Neural cell (in vitro differentiated cells): ENCODE results near the gene USP31.

ENCODE experiments used
- CTCF ChIP-seq: fragments of 450-650 bp; IDR thresholded peaks from 2 replicates; pipeline ENCODE4 v1.5.1; 2014; ENCODE audit warnings: antibody characterized with exemption, mild to moderate bottlenecking, moderate library complexity; ENCODE audit not compliant: poor library complexity, severe bottlenecking
- EP300 ChIP-seq: fragments of 450-650 bp; conservative IDR thresholded peaks from 2 replicates; pipeline ENCODE4 v1.6.1; 2014; ENCODE audit warnings: antibody characterized with exemption, mild to moderate bottlenecking, moderate library complexity; ENCODE audit not compliant: poor library complexity, severe bottlenecking
- EZH2 ChIP-seq: fragments of 200-600, 300-800 bp; shearing (Covaris generic), sonication (generic); IDR thresholded peaks from 2 replicates; pipeline ENCODE4 v1.6.1; 2014; ENCODE audit warnings: antibody characterized with exemption, low read length, borderline replicate concordance, mild to moderate bottlenecking; ENCODE audit not compliant: insufficient read depth, poor library complexity, severe bottlenecking
- MXI1 ChIP-seq: fragments of 450-650 bp; conservative IDR thresholded peaks from 2 replicates; pipeline ENCODE4 v1.6.1; 2014; ENCODE audit warnings: antibody characterized with exemption, mild to moderate bottlenecking; ENCODE audit not compliant: poor library complexity, severe bottlenecking
- POLR2AphosphoS5 ChIP-seq: IDR thresholded peaks from 2 replicates; pipeline ENCODE4 v1.6.1; 2012
- RAD21 ChIP-seq: fragments of 450-650 bp; conservative IDR thresholded peaks from 2 replicates; pipeline ENCODE4 v1.6.1; 2014; ENCODE audit warnings: antibody characterized with exemption, mild to moderate bottlenecking, moderate library complexity
- REST ChIP-seq: IDR thresholded peaks from 2 replicates; pipeline ENCODE4 v1.6.1; 2012; ENCODE audit warnings: borderline replicate concordance
- TAF1 ChIP-seq: IDR thresholded peaks from 2 replicates; pipeline ENCODE4 v1.6.1; 2012; ENCODE audit warnings: low read depth

GRCh38 chr16:23182206-23182678 lies 33.0 kb upstream of the USP31 start:
- peak; percentile 88 for TF ChIP-seq CTCF
- TF ChIP-seq POLR2AphosphoS5: peak; percentile 5
- TF ChIP-seq MXI1: no peak
- no peak for TF ChIP-seq EZH2
- no peak for TF ChIP-seq REST
- peak; percentile 76 for TF ChIP-seq RAD21
- no peak for TF ChIP-seq TAF1
- TF ChIP-seq EP300: no peak
